NCI-H460 (cell line): ENCODE measurements around the gene LDHD. TPM values are rescaled to one million over a fixed set of nuclear protein-coding genes. Genes with fewer than 3 reads are reported as not detected.

ENCODE experiments used
- DNase-seq: peaks from one replicate; pipeline ENCODE4 v3.0.0-alpha.2; 2016; ENCODE audit warnings: low read depth; ENCODE audit errors: extremely low read depth
- total RNA-seq: library from RNA; depleted of rRNA; stranded (reverse); fragments of >200 nt; shearing (Covaris generic); gene quantifications from 2 replicates; pipeline ENCODE4 v1.2.3, GENCODE V29; 2014; rRNA removed

The LDHD gene
- total RNA-seq, 1 experiment from 2014 or later = 2.6 TPM

- no peak for DNase-seq
These were observed 52.0 kb downstream of the LDHD start for GRCh38 chr16:75064403-75065148.

GRCh38 chr16:75063549-75064088 is 53.0 kb downstream of the LDHD start:
- DNase-seq = no peak

GRCh38 chr16:75062976-75063346 is 53.6 kb downstream of the LDHD start:
- no peak for DNase-seq

GRCh38 chr16:75062135-75062975 is 54.2 kb downstream of the LDHD start:
- no peak for DNase-seq

Other genes starting within 250 kb of the LDHD start
- gene WDR59, start 131.7 kb downstream of the LDHD start, total RNA-seq = 19.7 and 26.9 TPM in 2 replicates
- gene ZNRF1, start 117.8 kb downstream of the LDHD start, total RNA-seq = 11.6 and 11.8 TPM in 2 replicates
- 17.4 and 18.5 TPM in 2 replicates for gene ZFP1, start 31.7 kb upstream of the LDHD start, total RNA-seq
- not detected in 2 replicates for gene CTRB2, start 90.4 kb upstream of the LDHD start, total RNA-seq
- gene CTRB1, start 102.2 kb upstream of the LDHD start, total RNA-seq = not detected in 2 replicates
- gene BCAR1, start 134.8 kb upstream of the LDHD start, total RNA-seq = 9.9 and 10.3 TPM in 2 replicates